ENCODE measurements around the gene MIAT.

DNA sequence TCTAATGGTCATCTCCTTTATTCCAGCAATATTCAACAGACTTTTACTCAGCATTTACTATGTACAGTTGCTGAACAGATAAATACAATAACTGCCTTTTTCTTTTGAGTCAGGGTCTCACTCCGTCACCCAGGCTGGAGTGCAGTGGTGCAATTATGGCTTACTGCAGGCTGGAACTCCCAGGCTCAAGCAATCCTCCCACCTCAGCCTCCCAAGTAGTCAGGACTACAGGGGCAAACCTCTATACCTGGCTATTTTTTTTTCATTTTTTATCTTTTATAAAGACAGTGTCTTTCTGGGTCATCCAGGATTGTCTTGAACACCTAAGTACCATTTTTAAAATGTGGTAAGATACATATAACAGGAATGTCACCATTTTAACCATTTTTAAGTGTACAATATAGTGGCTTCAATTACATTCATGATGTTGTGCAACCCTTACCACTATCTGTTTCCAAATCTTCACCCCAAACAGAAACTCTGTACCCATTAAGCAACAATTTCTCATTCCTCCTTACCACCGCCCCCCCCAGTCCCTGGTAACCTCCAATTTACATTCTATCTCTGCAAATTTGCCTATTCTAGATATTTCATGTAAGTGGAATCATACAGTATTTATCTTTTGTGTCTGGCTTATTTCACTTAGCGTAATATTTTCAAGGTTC lies 67.8 kb downstream of the MIAT start:
- TF ChIP-seq TAF1 (IDR thresholded peaks at IDR 0.05; ENCODE audit: borderline replicate concordance, low read depth, low read length) (no peak), POLR2A (IDR thresholded peaks at IDR 0.05; ENCODE audit: low read depth, low read length) (no peak), POLR2AphosphoS5 (IDR thresholded peaks at IDR 0.05; ENCODE audit: low read depth, low read length) (no peak)

Measured in GM12892 (cell line).